Tongue (tissue), 2 donors: ENCODE measurements around the gene SUN5. TPM values are rescaled to one million over a fixed set of nuclear protein-coding genes. Genes with fewer than 3 reads are reported as not detected.
"Not testable (repeated sequence)": the region's sequence is repeated elsewhere in the genome, so short reads cannot be mapped to it uniquely, and the experiment has no call there.

Source experiments
- DNase-seq: peaks from one replicate; pipeline ENCODE4 v3.0.0-alpha.2; 2015
- total RNA-seq: library from RNA; depleted of rRNA; stranded (reverse); fragments of >200 nt; gene quantifications from one replicate; pipeline ENCODE4 v1.2.3, GENCODE V29; 2014

The SUN5 gene
- total RNA-seq, 1 donor from 2014 or later = not detected

DNA sequence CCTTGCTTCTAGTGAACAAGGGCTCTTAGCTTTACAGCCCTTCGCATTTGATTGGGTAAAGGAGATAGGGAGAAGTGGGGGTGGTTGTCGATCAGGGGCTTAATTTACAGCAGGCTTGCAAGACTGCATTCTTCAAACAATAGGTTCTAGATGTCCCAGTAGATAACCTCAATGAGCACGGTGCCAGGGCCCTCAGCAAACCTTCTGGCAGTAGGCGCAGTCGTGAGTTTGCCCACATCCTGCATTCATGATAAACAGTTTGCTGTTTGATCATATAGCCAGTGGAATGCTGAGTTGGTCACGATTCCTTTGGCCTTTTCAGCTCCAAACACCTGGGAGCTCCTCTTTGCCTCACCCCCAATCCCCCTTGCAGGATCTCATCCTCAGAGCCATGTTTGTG, 27.5 kb downstream of the SUN5 start:
- no peak for DNase-seq

DNA sequence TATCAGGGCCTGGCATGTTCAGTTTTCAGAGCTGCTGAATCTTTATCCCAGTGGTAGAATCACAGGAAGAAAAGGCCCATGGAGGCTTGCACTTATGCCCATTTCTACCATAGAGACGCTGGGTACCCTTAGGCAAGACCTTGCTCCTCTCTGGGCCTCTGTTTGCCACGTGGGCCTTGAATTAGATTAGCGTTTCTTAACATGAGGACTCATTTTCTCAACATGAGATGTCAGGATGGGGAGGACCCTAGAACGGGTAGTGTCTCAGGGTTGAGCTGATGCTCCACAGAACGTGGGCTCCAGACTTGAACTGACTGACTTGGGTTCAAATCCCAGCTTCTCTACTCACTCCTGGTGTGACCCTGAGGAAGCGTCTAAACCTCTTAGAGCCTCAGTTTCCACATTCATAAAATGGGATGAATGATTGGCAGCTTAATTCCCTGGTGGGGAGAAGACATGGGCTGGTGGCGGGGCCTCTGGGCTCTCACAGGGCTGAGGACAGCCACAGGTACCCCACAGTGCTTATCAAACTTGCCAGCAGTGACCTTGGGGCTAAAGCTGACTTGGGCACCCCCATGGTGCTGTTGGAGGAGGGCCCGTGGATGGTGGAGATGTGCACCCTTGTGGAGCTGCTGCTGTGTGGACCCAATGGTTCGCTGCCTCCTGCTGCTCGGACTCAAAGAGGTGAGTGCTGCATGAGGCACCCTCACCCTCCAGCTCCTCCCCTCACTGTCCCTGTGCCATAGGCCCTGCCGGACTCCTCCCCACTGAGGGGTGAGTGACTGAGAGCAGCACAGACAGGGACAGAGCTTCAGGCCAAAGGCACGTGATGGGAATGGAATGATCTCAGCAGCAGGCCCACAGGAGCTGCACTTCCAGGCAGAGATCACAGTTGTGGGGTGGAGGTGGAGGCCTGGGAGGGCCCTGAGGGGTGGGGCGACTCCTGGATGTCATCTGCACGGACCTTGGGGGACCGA, 28.2 kb downstream of the SUN5 start:
- no peak for DNase-seq

DNA sequence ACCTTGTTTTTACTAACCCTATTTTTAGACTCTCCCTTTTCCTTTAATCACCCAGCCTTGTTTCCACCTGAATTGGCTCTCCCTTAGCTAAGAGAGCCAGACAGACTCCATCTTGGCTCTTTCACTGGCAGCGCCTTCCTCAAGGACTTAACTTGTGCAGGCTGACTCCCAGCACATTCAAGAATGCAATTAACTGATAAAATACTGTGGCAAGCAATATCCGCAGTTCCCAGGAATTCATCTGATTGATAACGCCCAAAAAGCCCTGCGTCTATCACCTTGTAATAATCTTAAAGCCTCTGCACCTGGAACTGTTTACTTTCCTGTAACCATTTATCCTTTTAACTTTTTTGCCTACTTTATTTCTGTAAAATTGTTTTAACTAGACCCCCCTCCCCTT, 29.1 kb downstream of the SUN5 start:
- not testable (repeated sequence) for DNase-seq

DNA sequence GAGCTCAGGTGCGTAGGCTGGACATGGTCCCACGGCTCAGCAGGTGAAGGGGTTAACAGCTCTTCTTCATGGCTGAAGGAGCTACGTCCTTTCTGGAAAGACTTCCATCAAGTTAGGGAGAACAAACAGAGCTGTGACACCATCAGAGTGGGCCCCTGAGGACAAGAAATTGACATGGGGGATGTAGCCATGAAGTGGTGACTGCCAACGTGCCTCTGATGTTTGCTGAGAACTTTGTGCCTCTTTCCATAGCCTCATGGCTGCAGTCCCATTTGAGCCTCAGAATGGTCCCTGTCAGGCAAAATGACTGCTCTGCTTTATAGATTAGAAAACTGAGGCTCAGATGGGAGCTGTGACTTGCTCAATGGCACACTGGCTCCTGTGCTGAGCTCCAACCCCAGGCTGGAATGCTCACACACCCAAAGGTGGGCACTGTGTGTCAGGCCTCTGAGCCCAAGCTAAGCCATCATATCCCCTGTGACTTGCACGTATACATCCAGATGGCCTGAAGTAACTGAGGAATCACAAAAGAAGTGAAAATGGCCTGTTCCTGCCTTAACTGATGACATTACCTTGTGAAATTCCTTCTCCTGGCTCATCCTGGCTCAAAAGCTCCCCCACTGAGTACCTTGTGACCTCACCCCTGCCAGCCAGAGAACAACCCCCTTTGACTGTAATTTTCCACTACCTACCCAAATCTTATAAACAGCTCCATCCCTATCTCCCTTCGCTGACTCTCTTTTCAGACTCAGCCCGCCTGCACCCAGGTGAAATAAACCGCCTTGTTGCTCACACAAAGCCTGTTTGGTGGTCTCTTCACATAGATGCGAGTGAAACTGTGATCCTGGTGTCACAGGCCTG, 29.8 kb downstream of the SUN5 start:
- DNase-seq = not testable (repeated sequence)

DNA sequence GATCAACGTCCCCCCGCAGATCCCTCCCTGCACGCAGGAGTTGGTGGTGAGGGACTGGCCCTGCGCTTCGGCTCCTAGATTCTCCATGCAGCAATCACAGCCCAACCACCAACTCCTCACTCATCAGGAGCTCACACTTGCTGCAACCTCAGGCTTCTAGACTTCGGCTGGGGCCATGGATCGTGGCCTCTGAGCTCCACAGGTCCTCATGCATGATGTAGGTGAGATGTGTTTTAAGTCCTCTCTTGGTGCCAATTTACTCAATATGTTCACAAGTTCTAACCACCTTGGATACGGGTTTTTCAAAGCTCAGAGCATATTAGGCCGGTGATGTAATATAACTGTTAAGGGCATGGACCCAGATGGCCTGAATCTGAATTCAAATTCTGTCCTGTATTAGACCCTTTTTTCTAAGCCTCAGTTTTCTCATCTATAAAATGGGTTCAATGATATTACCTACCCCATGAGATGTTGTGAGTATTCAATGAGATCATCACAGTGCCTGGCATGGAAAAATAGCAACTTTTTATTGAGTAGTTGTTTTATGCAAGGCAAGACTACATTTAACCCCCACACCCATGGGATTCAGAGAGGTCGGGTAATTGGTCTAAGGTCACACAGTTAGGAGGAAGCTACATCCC, 31.0 kb downstream of the SUN5 start:
- DNase-seq = no peak

DNA sequence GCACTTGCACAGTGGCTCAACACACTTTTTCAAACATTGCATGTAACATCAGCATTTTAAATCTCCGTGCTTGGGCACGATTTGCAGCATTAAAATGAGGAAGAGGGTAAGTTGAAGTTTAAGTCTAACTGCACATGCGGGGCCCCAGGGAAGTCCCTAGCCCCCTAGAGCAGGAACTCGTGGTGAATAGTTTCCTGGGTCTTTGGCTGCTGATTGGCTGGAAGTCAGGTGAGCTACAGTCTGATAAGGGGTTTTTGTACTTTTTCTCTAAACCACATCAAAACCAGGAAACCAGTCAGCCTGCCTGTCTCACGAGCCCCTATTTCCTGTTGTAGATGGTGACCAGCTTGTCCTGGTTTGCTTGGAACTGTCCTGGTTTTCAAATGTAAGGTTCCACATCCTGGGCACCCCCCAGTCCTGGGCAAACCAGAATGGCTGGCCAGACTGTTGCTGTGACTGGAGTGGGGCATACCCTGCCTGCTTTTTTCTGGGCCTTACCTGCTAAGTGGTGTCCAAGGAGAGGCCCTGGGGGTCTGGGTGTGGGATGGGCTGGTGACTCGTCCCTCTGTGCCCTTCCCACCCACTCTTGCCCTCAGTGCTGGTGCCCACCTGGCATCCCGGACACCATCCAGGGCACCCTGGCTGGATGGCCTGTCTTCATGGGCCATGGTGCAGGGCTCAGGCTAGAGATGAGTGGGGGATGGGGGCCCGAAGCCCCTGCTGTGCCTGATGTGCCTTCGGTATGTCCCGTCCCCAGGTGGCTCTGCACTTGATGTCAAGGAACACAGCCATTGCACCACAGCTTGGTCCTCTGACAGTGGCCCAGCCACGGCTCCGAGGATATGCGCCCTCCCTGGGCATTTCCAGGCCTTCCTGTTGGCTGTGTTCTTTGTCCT, 31.8 kb downstream of the SUN5 start:
- no peak for DNase-seq

DNA sequence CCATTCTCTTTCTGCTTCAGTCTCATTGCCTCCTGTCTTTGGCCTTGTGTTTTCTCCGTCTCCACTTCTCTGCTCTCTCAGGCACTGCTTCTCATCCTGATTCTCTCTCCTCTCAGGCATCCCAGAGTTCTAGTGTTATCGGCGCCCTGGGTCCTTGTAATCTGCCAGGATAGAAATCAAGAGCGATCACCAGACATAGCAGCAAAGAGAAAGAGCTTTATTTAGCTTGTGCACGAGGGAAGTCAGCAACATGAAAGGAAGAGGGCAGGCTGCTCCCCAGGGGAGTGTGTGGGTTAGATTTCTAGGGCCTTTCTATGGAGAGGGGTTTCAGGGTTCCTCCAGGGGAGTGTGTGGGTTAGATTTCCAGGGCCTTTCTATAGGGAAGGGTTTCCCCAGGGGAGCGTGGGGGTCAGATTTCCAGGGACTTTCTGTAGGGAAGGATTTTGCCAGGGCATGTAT, 32.5 kb downstream of the SUN5 start:
- no peak for DNase-seq

DNA sequence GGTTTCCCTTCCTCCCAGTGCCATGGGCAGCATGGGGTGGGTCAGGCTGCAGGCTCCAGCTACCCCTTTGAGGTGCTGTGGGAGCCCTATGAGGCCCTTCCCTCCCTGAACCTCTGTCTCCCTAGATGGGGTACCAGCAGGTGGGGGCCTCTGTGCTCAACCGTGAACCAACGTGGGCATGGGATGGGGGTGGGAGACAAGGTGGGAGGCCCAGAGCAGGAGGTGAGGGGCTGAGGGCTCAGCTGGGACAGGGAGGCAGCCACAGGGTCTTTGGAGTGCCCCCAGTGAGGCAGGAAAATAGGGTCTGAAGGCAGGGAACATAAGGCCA, 33.3 kb downstream of the SUN5 start:
- no peak for DNase-seq

DNA sequence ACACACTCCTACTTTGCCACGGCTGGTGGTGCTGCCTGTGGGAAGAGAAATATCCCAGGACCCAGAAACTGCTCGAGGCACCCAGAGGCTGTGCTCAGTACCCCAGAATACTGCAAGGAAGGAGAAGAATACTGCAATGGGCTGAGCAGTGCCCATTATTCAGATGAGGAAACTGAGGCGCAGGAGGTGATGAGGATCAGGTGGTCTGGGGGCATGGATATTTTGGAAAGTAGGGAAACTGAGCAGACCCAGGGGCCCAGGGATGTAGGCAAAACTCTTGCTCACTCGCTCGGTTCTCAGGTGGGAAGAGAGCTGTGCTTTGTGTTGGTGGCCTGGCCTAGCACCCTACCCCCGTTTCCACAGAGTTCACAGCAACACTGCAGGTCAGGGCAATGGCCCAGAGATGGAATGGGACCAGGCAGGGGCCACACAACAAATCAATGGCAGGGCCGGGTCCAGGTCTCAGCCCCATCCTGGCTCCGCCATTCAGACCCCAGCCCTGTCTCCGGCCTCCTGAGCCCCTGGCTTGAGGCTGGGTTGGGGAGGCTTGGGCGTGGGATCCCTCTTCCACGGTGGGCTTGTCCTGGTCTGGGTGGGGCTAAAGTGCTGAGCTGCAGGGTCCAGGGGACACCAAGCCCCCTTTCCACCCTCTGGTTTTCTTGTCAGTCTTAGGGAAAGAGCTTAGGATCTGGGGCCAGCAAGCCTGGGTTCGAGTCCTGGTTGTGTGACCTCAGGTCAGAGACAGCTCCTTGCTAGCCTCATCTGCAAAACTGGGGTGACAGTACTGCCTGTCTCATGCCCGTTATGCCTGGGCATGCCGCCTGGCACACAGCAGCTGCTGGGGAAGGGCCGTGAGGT, 33.9 kb downstream of the SUN5 start:
- no peak for DNase-seq

DNA sequence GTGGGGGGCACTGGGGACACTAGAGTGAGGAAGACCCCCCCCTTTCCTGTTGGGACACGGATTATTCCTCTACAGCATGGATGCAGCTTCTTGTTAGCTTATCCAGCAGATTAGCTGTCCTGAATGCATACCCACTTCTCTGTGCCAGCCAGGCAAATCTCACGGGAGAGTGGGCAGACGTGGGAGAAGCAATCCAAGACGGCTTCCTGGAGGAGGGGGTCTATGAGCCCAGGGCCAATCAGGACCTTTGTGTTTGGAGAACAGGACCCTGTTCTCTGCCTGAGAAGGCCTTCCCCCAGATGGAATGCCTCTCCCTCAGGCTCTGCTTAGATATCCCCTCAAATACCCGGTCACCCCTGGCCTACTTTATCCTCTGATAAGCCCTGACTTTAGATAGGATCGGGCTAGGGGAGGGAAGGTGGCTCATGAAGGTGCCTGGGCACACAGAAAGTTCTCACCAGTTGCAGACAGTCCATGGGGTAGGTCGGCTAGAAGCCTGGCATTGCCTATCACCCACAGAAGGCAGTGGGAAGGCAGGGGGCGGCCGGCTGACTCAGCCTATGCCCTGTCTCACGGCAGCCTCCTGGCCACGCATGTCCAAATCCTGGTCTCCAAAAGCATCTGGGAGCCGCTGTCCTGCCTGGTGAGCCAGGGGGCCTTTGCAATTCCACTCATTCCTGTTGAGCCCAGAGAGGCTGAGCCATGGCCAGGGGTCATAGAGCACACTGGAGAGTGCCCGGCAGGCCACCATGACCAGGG, 34.7 kb downstream of the SUN5 start:
- DNase-seq = no peak

DNA sequence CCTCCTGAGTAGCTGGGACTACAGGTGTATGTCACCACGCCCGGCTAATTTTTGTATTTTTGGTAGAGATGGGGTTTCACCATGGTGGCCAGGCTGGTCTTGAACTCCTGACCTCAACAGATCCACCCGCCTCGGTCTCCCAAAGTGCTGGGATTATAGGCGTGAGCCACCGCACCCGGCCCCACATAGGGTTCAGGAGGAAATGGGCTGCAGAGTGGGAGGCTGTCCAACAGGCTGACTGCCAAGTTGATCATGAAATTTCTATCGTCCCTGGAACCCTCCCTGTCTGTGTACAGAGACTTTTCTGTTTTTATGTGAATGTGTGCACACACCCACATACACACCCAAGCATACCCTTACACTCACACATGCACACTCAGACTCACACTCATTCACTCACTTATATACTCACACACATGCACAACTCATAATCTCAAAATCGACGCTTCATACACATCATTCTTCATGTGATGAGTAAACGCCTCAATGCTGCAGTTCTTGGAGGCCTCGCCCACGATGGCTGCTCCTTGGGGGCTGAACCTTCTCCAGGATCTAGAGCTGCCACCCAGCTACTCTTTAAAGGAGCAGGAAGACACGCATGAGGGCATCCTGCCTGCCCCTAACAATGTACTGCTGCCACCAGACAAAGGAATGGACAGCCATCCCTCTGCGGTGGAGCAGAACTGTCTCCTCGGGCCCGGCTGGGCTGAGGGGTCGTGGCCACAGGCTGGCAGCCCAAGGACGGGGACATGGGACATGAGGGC, 35.6 kb downstream of the SUN5 start:
- DNase-seq = no peak

DNA sequence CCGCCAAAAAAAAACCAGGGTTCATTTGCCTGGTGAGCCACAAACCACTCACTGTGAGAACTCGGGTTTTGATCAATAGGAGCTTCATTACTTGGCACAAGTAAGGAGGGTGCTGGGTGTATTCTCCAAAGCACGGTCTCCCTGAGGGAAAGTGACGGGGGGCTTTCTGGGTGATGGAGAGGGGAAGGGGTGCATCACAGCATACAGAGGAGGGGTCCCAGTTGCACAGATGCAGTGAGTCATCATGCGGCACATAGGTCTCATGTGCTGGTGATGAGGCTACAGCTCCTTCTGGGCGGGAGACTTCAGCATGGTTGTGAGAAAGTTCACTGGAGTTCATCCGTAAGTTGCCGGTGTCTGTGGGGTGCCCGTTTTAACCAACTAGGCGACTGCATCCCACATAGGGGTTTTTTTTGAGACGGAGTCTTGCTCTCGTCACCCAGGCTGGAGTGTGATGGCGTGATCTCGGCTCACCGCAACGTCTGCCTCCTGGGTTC, 36.2 kb downstream of the SUN5 start:
- DNase-seq = no peak

DNA sequence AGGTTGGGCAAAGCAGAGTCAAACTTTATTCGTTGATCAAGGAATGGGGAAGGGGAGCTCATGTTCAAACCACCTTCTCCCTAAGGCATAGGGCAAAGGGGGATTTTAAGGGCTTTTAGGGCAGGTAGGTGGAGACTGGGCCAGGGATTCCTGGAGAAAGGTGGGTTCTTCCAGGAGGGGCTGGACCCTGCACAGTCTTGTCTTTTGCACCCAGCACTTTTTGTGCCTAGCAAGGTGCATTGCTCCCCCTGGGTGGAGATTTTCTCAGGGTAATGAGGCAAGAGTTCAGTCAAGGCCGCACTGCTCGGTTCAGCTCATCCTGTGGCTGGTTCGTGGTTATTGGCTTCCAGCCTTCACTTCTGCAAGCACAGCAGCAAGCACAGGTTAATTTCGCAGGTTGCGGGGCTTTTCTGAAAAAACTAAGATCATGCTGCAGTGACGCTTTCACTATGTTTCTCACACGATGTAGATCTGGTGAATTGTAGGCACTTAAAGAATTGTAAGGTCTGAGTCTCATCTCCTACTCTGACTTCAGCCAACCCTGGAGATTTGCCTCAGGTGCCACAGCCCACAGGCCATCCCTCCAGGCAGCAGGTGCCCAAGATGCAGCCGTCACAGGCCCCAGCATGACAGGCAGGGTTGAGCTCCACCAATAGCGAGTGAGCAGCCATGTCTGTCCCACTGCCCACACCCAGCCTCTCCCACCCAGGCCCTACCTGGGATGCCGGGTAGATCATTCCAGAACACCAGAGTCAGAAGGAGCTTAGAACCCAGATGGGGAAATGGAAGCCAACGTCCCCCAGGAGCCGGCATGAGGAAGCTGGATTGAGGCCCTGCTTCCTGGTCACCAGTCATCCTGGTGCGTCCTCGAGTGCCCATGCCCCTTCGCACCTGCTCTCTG, 37.1 kb downstream of the SUN5 start:
- no peak for DNase-seq

DNA sequence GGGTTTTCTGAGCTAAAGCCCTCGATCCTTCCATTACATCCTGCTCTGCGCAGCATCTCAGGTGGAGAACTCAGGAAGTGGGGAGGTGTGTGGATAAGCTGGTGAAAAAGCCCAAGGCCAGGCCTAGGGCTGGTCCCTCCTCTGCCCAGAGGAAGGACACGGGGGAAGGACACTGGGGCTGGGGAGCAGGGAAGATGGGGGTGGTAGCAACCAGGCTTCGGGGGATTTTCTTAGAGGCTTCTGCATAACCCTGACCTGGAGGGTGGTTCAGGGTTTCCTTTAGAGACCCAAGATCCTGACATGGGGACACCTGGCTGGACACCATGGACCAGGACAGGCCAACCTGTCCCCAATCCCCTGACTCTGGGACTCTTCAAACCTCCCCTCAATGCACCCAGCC, 37.9 kb downstream of the SUN5 start:
- DNase-seq = no peak

DNA sequence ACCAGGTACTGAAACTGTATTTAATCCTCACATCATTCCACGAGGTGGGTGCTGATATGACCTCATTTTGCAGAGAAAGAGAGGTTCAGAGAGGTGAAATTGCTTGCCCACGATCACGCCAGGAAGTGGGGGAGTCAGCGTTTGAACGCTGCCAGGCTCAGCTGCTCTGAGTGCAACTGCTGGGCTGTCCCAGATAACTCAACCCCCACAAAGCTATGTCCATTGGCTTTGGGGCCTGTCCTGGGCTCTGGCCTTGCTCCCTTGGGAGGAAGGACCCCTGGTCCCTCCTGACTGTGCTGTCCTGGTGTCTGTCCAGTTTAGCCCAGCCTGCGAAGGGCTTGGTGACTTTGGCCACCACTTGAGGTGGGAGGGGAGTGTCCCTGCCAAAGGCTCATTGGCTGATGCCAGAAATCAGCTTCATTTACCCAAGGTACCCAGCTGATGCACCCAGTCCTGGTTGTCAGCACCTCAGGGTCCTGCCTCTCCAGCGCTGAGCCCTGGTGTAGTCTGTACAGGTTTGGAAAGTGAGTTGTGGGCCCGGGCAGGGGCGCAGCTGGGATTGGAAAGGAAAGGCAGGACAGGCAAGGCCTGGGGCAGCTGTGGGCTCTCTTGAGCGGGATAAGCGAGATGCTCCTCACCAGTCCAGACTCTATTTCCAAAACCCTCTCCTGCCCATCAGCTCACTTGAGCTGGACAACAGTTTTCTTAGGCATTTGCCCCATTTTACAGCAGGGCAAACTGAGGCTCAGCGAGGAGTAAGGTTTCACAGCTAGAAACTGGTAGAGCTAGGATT, 38.5 kb downstream of the SUN5 start:
- no peak for DNase-seq

DNA sequence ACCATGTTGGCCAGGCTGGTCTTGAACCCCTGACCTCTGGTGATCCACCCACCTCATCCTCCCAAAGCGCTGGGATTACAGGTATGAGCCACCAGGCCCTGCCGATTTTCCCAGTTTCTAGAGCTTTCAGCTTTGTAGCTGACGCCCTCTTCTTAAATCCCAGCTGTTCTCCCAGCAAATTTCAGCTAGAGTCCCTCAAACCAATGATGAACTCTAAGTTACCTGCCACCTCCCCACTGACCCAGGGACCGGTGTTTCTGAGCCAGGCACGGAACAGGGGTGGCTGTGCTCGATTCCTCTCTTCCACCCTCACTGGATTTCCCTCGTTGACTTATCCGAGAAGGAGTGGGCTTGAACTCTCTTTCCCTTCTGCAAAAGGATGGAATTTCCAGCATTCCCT, 39.1 kb downstream of the SUN5 start:
- DNase-seq = no peak

DNA sequence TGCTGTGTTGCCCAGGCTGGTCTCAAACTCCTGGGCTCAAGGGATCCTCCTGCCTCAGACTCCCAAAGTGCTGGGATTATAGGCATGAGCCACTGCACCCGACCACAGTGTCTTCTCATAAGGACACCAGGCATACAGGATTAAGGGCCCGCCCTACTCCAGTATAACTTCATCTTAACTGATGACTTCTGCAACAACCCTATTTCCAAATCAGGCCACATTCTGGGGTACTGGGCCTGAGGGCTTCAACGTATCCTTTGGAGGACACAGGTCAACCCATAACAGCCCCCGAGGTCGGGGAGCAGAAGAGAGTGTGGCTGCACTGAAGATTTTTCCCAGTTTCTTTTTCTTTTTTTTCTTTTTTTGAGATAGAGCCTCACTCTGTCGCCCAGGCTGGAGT, 39.7 kb downstream of the SUN5 start:
- no peak for DNase-seq
